ENCODE results near the gene FBXL20. TPM values are rescaled to one million over a fixed set of nuclear protein-coding genes. Genes with fewer than 3 reads are reported as not detected.

The FBXL20 gene
- total and polyA plus RNA-seq, 4 donors: 1.6 to 8.4 (median 5.2) TPM

- no peak for TF ChIP-seq FOXA2 (IDR thresholded peaks at IDR 0.05)
These were observed 197.2 kb downstream of the FBXL20 start (continued) for GRCh38 chr17:39204245-39204644.

Other genes starting within 250 kb of the FBXL20 start
- under 1 TPM; 0.42 to 0.84 TPM for gene PLXDC1, start 250.0 kb downstream of the FBXL20 start, total RNA-seq
- gene PLXDC1, start 250.0 kb downstream of the FBXL20 start, polyA plus RNA-seq: under 1 TPM; 0.14 to 0.17 TPM
- gene ARL5C, start 235.5 kb downstream of the FBXL20 start, total RNA-seq: not detected
- not detected for gene ARL5C, start 235.5 kb downstream of the FBXL20 start, polyA plus RNA-seq
- 1 to 10 TPM in 1 of 2 donors, under 1 TPM in 1; 0.05 to 1.3 TPM for gene CACNB1, start 204.0 kb downstream of the FBXL20 start, total RNA-seq
- gene CACNB1, start 204.0 kb downstream of the FBXL20 start, polyA plus RNA-seq: under 1 TPM; 0.22 to 0.31 TPM
- gene RPL19, start 201.3 kb downstream of the FBXL20 start, total RNA-seq: 100 to 1,000 TPM; 658 to 840 TPM
- gene RPL19, start 201.3 kb downstream of the FBXL20 start, polyA plus RNA-seq: 100 to 1,000 TPM; 475 to 999 TPM
- not detected for gene STAC2, start 175.7 kb downstream of the FBXL20 start, total RNA-seq
- not detected for gene STAC2, start 175.7 kb downstream of the FBXL20 start, polyA plus RNA-seq
- 10 to 100 TPM; 12.0 to 19.3 TPM for gene MED1, start 49.6 kb upstream of the FBXL20 start, total RNA-seq
- gene MED1, start 49.6 kb upstream of the FBXL20 start, polyA plus RNA-seq: 1 to 10 TPM; 4.4 to 6.2 TPM
- gene CDK12, start 59.9 kb upstream of the FBXL20 start, total RNA-seq: 10 to 100 TPM; 19.2 to 30.3 TPM
- gene CDK12, start 59.9 kb upstream of the FBXL20 start, polyA plus RNA-seq: 10 to 100 TPM in 1 of 2 donors, 1 to 10 TPM in 1; 7.5 to 10.8 TPM
- gene NEUROD2, start 206.3 kb upstream of the FBXL20 start, total RNA-seq: not detected
- not detected for gene NEUROD2, start 206.3 kb upstream of the FBXL20 start, polyA plus RNA-seq
- gene PPP1R1B, start 225.3 kb upstream of the FBXL20 start, total RNA-seq: under 1 TPM in 1 of 2 donors, not detected in 1; 0.14 TPM
- gene PPP1R1B, start 225.3 kb upstream of the FBXL20 start, polyA plus RNA-seq: not detected
- 10 to 100 TPM; 20.4 to 26.0 TPM for gene STARD3, start 235.5 kb upstream of the FBXL20 start, total RNA-seq
- 10 to 100 TPM; 15.0 to 34.0 TPM for gene STARD3, start 235.5 kb upstream of the FBXL20 start, polyA plus RNA-seq

All from liver (tissue), 5 donors.